Parathyroid adenoma (tissue), 2 donors: ENCODE data around the gene C20orf202.

ENCODE experiments used
- H2AFZ ChIP-seq: fragments of 300-600 bp; sonication (generic); one replicate; pipeline ENCODE4 v1.7.0; 2017; ENCODE audit warnings: antibody characterized with exemption, mild to moderate bottlenecking
- H3K27ac ChIP-seq: fragments of 300-600 bp; sonication (generic); one replicate; pipeline ENCODE4 v1.7.0; 2017
- H3K27me3 ChIP-seq: fragments of 300-600 bp; sonication (generic); one replicate; pipeline ENCODE4 v1.7.0; 2017; ENCODE audit warnings: low read length; ENCODE audit not compliant: control insufficient read depth, insufficient read depth
- H3K36me3 ChIP-seq: fragments of 300-600 bp; sonication (generic); one replicate; pipeline ENCODE4 v1.7.0; 2017; ENCODE audit warnings: low read length; ENCODE audit not compliant: control insufficient read depth, insufficient read depth
- H3K4me1 ChIP-seq: fragments of 300-600 bp; sonication (generic); one replicate; pipeline ENCODE4 v1.7.0; 2017; ENCODE audit warnings: control low read depth
- H3K4me2 ChIP-seq: fragments of 300-600 bp; sonication (generic); one replicate; pipeline ENCODE4 v1.7.0; 2017; ENCODE audit warnings: low read length
- H3K4me3 ChIP-seq: fragments of 300-600 bp; sonication (generic); one replicate; pipeline ENCODE4 v1.7.0; 2017; ENCODE audit warnings: low read depth, low read length
- H3K79me2 ChIP-seq: fragments of 300-600 bp; sonication (generic); one replicate; pipeline ENCODE4 v1.7.0; 2017; ENCODE audit warnings: control low read depth
- H3K9ac ChIP-seq: fragments of 300-600 bp; sonication (generic); one replicate; pipeline ENCODE4 v1.7.0; 2017; ENCODE audit warnings: mild to moderate bottlenecking
- H3K9me3 ChIP-seq: fragments of 300-600 bp; sonication (generic); one replicate; pipeline ENCODE4 v1.7.0; 2017; ENCODE audit warnings: low read length; ENCODE audit not compliant: control insufficient read depth
- TF ChIP-seq, protein P1 (sequence below): fragments of 300-600 bp; sonication (generic); IDR thresholded peaks from one replicate; pipeline ENCODE4 v1.7.0; 2017; ENCODE audit warnings: antibody characterized with exemption, mild to moderate bottlenecking
- donor health status: primary hyperparathyroidism.

The C20orf202 gene

DNA sequence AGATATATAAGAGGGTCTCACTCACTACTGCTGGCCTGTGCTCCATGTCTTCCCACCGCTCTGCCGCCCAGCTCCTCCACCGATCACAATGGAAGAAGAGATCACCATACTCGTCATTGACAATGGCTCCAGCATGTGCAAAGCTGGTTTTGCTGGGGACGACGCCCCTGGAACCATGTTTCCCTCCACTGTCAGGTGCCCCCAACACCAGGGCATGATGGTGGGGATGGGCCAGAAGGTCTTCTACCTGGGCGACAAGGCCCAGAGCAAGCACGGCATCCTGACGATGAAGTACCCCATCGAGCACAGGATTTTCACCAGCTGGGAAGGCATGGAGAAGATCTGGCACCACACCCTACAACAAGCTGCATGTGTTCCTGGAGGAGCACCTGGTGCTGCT lies 42.8 kb upstream of the C20orf202 start:
- Histone ChIP-seq H2AFZ (no peak overlapping the region), H3K4me3 (no peak overlapping the region), H3K36me3 (no peaks in the 10 kb centered on the region), H3K27me3 (no peaks in the 10 kb centered on the region), H3K27ac (no peak overlapping the region), H3K79me2 (peaks cover 3% of the 10 kb centered on the region), H3K9ac (no peak overlapping the region), H3K4me2 (no peak overlapping the region), H3K9me3 (no peaks in the 10 kb centered on the region), H3K4me1 (no peaks in the 10 kb centered on the region)
- TF ChIP-seq, protein P1, sequence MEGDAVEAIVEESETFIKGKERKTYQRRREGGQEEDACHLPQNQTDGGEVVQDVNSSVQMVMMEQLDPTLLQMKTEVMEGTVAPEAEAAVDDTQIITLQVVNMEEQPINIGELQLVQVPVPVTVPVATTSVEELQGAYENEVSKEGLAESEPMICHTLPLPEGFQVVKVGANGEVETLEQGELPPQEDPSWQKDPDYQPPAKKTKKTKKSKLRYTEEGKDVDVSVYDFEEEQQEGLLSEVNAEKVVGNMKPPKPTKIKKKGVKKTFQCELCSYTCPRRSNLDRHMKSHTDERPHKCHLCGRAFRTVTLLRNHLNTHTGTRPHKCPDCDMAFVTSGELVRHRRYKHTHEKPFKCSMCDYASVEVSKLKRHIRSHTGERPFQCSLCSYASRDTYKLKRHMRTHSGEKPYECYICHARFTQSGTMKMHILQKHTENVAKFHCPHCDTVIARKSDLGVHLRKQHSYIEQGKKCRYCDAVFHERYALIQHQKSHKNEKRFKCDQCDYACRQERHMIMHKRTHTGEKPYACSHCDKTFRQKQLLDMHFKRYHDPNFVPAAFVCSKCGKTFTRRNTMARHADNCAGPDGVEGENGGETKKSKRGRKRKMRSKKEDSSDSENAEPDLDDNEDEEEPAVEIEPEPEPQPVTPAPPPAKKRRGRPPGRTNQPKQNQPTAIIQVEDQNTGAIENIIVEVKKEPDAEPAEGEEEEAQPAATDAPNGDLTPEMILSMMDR = no peak

DNA sequence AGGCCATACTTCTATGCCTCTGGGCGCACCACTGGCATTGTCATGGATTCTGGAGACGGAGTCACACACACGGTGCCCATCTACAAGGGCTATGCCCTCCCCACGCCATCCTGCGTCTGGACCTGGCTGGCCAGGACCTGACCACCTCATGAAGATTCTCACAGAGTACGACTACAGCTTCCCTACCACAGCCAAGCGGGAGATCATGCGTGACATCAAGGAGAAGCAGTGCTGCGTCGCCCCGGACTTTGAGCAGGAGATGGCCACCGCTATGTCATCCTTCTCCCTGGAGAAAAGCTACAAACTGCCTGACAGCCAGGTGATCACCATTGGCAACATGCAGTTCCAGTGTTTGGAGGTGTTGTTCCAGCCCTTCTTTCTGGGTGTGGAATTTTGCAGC lies 42.3 kb upstream of the C20orf202 start:
- no peak overlapping the region for H3K27ac ChIP-seq
- no peaks in the 10 kb centered on the region for H3K9me3 ChIP-seq
- TF ChIP-seq, protein P1 = no peak
- peaks cover 3% of the 10 kb centered on the region for H3K79me2 ChIP-seq
- no peaks in the 10 kb centered on the region for H3K27me3 ChIP-seq
- H3K4me2 ChIP-seq = no peak overlapping the region
- no peak overlapping the region for H3K4me3 ChIP-seq
- H3K9ac ChIP-seq = no peak overlapping the region
- H3K4me1 ChIP-seq = no peaks in the 10 kb centered on the region
- no peak overlapping the region for H2AFZ ChIP-seq
- H3K36me3 ChIP-seq = no peaks in the 10 kb centered on the region

DNA sequence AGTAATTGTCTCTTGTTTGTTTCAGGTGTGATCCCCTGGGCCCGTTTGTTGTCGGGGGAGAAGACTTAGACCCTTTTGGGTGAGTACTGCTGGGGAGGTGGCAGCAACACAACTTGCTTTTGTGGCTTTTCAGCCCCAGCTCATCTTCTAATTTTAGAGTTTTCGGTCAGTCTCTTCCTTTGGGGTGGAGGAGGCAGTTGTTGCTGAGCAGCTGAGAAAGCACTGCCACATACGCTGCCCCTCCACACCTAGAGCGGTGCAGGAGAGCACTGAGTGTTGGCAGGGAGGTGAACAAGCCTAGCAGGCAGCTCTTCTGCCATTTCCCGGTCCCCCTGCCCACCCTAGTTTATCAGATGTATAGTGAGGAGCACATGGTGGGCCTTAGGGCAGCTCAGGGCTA lies 40.1 kb upstream of the C20orf202 start:
- TF ChIP-seq, protein P1 = no peak
- Histone ChIP-seq H3K4me3 (no peak overlapping the region), H3K79me2 (peaks cover 3% of the 10 kb centered on the region), H3K9me3 (no peaks in the 10 kb centered on the region), H3K4me2 (no peak overlapping the region), H3K36me3 (no peaks in the 10 kb centered on the region), H2AFZ (no peak overlapping the region), H3K9ac (no peak overlapping the region), H3K27me3 (no peaks in the 10 kb centered on the region), H3K27ac (no peak overlapping the region), H3K4me1 (no peaks in the 10 kb centered on the region)

DNA sequence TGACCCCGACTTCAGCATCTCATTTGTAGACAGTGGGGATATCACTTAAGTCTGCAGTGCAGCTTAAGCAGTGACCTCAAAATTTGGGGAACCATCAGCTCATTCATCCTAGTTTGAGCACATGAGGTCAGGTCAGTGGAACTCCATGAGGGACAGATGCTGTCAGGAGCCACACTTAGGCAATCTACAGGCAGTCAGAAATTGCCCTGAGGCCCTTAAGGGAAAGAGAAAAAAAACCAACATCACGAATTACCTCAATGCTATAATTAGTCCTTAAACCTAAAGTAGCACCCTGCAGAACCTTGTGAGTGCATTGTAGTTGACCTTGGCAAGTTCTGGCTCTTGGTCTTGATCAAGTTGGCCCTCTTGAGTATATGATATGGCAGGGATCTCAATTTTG lies 39.6 kb upstream of the C20orf202 start:
- Histone ChIP-seq H3K27ac (no peak overlapping the region), H2AFZ (no peak overlapping the region), H3K27me3 (no peaks in the 10 kb centered on the region), H3K9ac (no peak overlapping the region), H3K36me3 (no peaks in the 10 kb centered on the region), H3K4me1 (no peaks in the 10 kb centered on the region), H3K9me3 (no peaks in the 10 kb centered on the region), H3K4me2 (no peak overlapping the region), H3K79me2 (peaks cover 3% of the 10 kb centered on the region), H3K4me3 (no peak overlapping the region)
- TF ChIP-seq, protein P1 = no peak

DNA sequence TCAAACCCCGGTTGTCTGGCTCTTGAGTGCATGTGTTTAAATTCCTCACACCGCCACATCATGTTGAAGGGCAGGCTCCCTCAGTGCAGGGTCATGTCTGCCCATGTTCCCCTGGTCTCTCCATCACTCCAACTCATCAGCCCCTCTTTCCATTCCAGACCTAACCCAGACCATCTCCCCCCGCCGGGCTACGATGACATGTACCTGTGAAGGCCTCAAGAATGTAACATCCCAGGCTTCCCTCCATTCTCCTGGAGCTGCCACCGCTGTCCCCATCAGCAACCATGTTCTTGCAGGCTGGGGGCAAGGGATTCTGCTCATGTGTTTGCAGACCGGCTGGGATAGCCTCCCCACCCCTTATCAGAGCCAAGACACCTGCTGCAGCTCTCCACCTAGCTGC lies 38.4 kb upstream of the C20orf202 start:
- Histone ChIP-seq H3K27me3 (no peaks in the 10 kb centered on the region), H3K4me1 (no peaks in the 10 kb centered on the region), H3K9ac (no peak overlapping the region), H3K9me3 (no peaks in the 10 kb centered on the region), H3K4me3 (no peak overlapping the region), H3K79me2 (peaks cover 3% of the 10 kb centered on the region), H3K36me3 (no peaks in the 10 kb centered on the region), H3K27ac (no peak overlapping the region), H3K4me2 (no peak overlapping the region), H2AFZ (no peak overlapping the region)
- TF ChIP-seq, protein P1 = no peak
